Thyroid gland (tissue), 4 donors: ENCODE results near the gene PAWR.

Experiments
- CTCF ChIP-seq, 6 experiments: fragments of 200-600 bp in 3 of 6; fragments of 450-650 bp in 3 of 6; sonication (generic) in 3 of 6; IDR thresholded peaks; one replicate each; pipeline ENCODE4 v1.5.1; 2016 to 2019; ENCODE audit warnings: antibody characterized with exemption in 6 of 6, mild to moderate bottlenecking in 2 of 6, inconsistent platforms in 1 of 6, moderate library complexity in 1 of 6
- POLR2A ChIP-seq, 2 donors: fragments of 450-650 bp; IDR thresholded peaks; one replicate each; pipeline ENCODE4 v1.6.1; 2017; ENCODE audit warnings: antibody characterized with exemption in 2 of 2, mild to moderate bottlenecking in 2 of 2, moderate library complexity in 1 of 2

- TF ChIP-seq POLR2A (IDR thresholded peaks at IDR 0.05): no peak
- no peak for TF ChIP-seq CTCF (IDR thresholded peaks at IDR 0.05)
These were observed 153.1 kb downstream of the PAWR start for GRCh38 chr12:79537675-79538074.
